ENCODE data around the gene EPX.
"Not testable (repeated sequence)": the region's sequence is repeated elsewhere in the genome, so short reads cannot be mapped to it uniquely, and the experiment has no call there.

The EPX gene, protein sequence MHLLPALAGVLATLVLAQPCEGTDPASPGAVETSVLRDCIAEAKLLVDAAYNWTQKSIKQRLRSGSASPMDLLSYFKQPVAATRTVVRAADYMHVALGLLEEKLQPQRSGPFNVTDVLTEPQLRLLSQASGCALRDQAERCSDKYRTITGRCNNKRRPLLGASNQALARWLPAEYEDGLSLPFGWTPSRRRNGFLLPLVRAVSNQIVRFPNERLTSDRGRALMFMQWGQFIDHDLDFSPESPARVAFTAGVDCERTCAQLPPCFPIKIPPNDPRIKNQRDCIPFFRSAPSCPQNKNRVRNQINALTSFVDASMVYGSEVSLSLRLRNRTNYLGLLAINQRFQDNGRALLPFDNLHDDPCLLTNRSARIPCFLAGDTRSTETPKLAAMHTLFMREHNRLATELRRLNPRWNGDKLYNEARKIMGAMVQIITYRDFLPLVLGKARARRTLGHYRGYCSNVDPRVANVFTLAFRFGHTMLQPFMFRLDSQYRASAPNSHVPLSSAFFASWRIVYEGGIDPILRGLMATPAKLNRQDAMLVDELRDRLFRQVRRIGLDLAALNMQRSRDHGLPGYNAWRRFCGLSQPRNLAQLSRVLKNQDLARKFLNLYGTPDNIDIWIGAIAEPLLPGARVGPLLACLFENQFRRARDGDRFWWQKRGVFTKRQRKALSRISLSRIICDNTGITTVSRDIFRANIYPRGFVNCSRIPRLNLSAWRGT

DNA sequence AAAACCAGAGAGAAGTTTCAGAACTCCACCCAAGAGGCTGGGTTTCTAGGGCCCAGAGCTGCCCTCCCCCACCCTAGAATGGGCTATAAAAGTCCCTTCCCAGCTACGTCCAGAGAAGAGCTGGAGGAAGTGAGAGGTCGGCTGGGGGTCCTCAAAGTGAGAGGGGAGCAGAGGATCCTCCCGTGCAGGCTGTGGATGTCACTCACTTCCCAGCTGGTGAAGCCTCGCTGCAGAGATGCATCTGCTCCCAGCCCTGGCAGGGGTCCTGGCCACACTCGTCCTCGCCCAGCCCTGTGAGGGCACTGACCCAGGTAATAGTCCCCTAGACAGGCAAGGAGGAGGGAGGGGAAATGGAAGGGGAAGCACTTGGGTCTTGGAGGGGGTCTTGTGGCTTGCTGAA lies at the start of gene EPX:
Gene EPX (plus strand): TSS at position 115 of the 400 bp plus-strand sequence. CDS start 121 bp downstream, at position 236.
- DNase-seq (ENCODE audit: low read depth): no peak

DNA sequence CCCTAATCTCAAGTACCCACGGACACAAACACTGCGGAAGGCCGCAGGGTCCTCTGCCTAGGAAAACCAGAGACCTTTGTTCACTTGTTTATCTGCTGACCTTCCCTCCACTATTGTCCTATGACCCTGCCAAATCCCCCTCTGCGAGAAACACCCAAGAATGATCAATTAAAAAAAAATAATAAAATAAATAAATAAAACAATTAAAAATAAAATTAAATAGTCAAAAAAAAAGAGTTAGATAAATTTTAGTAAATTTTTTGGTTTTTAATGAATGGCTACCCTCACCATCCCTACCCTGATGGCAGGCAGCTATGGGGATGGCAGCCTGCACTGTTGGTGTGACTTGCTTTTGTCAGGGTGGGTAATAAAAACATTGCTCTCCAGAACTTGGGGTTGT lies 49.2 kb upstream of the EPX start:
- DNase-seq (ENCODE audit: low read depth): not testable (repeated sequence)

DNA sequence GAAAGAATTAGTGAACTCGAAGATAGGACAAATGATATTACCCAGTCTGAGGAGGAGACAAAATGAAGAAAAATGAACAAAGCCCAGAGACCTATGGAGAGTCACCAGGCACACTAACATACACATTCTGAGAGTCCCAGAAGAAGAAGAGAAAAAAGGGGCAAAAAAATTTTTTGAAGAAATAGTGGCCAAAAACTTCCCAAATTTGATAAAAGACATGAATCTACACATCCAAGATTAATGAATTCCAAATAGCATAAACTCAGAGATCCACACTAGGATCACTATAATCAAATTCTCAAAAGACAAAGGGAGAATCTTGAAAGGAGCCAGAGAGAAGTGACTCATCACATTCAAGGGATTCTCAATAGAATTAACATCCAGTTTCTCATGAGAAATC lies 47.7 kb upstream of the EPX start:
- DNase-seq (ENCODE audit: low read depth): no peak

DNA sequence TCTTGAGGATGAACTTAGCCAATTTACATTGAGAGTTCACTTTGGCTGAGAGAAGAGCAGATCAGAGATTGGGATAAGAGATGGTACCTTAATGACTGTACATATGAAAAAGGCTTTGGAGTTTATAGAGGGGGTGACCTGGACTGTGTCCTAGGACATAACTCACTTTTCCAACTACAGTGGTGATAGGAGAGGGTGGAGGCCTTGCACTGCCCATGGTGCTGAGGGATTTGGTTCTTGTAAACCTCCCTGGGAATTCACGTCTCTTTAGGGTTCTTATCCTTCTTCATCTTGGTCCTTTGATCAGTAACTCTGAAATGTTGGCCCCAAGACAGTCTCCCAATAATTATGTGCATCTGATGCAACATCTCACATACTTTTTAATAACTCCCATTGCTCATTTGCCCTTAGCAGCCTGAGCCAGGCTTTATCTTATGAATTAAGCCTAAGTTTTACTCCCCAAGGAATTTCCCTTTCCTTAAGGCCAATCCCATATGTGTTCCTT lies 44.5 kb upstream of the EPX start, which contains the start of gene OR4D1:
Gene OR4D1 (plus strand): TSS at position 455 of the 505 bp plus-strand sequence. CDS start 6,770 bp downstream, outside the sequence.
- no peak for DNase-seq (ENCODE audit: low read depth)

DNA sequence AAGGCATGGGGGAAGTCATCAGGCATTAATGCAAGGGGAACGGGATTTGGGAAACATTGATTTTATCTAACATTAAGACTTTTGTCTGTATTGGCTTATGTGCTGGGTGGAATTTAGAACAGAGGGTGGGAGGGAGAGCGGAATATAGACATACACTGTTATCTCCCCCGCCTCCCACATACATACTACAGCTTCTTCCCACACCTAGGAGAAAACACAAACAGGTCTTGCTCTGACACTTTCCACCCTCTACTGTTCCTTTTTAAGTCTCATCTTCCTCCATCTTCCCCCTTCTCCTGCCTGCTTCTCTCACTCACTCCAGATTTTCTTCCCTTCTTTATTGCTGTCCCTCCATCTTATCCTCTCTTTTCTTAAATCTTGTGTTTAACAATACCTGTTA lies 43.9 kb upstream of the EPX start:
- no peak for DNase-seq (ENCODE audit: low read depth)

DNA sequence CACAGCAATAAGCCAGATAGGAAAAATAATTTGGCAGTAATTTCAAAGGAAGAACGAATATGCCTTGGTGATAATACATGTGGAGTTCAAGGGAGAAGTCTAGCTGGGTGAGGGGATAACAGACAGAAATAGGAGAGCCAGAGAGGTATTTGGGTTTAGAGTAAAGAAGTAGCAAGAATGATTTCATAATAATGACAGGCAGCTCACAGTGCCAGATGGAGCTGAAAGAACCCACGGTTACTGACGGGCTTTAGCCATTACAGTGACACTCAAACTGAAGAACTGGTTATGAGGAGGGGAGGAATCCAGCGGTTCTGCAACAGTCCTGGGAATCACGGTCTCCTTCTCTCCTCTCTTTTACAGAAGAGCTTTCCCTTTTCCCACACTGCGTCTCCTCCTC lies 42.1 kb upstream of the EPX start:
- no peak for DNase-seq (ENCODE audit: low read depth)

DNA sequence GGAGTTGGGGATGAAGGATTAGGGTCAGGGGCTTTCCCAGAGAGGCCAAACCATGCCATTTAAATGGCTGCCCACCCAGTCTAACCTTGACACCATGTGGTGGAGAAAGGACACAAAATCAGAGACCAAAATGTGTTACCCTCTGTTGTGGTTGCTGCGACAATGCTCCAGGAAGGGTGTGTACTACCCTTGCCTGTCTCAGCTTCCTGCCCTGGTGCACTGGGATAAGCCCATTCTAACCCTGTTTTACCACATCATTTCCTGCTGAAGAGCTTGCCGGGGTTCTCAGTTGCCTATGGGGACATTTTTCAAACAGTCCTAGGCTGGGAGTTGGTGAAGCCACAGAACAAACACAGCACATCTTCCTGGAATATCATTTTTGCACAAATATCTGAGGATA lies 39.5 kb upstream of the EPX start:
- peak; percentile 27 for DNase-seq (ENCODE audit: low read depth)

DNA sequence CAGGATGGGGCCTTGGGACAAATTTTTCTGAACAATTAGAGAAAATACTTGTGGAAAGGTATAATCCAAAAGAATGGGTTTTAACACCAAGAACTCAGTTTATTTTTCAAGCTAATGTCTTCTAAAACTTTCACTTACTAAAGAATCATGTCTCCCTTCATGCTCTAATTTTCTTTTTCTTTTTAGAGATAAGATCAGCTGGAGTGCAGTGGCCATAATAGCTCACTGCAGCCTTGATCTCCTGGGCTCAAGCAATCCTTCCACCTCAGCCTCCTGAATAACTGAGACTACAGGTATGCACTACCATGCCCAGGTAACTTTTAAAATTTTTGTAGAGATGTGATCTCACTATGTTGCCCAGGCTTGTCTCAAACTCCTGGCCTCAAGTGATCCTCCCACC lies 38.9 kb upstream of the EPX start:
- no peak for DNase-seq (ENCODE audit: low read depth)

DNA sequence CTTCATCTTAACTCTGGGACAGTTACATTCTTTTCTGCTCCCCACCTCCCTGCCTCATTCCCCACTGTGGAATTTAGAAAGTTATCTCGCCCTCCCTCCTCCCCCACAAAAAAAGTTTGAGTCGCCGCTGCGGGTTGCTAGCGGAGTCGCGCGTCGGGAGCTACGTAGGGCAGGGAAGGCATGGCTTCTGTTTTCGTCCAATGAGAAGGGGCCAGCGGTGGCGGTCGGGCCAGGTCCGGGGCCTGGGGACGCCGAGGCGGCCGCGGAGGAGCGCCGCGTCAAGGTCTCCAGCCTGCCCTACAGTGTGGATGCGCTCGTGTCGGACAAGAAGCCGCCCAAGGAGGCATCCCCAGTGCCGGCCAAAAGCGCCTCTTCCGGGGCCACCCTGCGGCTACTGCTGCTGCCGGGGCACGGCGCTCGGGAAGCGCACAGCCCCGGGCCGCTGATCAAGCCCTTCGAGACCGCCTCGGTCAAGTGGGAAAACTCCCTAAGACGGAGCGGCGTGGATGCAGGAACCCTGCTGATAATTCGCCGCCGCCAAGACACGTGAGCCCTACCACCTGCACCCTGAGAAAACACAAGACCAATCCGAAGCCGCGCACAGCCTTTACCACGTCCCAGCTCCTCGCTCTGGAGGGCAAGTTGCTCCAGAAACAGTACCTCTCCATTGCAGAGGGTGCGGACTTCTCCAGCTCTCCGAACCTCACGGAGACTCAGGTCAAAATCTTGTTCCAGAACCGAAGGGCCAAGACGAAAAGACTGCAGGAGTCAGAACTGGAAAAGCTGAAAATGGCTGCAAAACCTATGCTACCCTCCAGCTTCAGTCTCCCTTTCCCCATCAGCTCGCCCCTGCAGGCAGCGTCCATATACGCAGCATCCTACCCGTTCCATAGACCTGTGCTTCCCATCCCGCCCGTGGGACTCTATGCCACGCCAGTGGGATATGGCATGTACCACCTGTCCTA lies 35.4 kb upstream of the EPX start:
- DNase-seq (ENCODE audit: low read depth): peak; percentile 28

DNA sequence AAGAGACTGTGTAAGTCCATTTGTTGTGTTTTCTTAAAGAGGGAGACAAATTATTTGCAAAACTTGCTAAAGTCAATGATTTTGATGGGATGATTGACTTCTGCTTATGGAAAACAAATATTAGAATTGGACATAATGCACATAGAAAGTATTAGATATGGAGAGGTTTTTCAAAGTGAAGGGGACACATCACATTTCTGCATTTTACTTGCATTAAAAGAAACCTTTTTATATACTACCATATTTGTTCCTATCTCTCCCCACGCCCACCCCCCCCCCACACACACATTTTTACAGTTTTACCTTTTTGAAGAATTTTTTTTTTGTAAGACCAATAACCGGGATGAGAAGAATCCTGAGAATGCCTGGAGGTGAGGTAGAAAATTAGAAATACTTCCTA lies 34.3 kb upstream of the EPX start:
- DNase-seq (ENCODE audit: low read depth): no peak

DNA sequence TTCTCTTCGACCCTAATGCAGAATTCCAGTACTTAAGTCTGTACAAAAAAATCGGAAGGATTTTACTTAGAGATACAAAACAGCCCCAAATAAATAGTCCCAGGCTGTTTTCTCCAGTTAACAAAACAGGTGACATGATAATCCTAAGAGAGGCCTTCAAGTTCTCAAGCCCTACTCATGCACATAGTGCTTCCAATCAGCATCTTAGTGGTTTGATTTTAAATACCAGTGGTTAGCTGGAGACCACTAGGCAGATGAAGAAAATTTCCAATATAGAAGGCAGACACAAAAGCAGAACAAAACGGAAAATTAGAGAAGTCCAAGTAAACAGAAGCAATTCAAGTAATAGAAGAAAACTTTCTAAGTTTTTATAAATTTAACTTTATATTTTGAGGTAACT lies 31.0 kb upstream of the EPX start:
- no peak for DNase-seq (ENCODE audit: low read depth)

DNA sequence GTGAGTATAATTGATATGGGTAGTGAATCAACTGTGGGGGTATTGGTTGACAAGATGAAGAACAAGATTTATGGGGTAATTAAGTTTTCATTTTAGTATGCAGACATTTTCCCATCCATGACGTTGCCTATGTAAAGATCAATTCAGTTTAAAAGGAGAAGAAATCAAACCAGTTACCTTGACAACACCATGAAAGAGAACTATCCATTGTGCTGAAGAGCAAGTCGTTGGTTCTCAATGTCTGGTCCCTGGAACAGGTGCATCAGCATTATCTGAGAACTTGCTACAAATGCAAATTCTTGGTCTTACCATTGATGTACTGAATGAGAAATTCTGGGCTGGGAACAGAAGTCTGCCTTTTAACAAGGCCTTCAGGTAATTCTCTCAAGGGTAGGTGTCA lies 26.5 kb upstream of the EPX start:
- DNase-seq (ENCODE audit: low read depth): no peak

DNA sequence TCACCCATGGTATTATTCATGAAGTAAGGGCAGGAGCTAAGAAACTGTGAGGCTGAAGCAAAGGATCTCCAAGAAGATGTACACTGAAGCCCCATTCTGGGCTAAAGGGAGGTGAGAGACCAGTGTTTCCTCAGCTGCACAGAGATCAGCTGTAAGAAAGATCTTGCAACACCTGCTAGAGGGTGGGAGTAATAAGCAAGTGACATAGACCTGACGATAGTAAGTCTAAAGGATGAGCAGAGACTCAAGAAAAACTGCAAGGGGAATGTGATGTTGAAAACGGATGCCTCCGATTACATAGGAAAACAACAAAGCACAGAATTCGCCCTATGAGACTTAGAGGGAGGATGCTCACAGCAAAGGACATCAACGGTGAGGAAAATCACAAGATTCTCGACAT lies 25.8 kb upstream of the EPX start, which contains the start of gene OR4D2:
Gene OR4D2 (plus strand): TSS at position 301 of the 400 bp plus-strand sequence. CDS start 2,674 bp downstream, outside the sequence.
- DNase-seq (ENCODE audit: low read depth): no peak

DNA sequence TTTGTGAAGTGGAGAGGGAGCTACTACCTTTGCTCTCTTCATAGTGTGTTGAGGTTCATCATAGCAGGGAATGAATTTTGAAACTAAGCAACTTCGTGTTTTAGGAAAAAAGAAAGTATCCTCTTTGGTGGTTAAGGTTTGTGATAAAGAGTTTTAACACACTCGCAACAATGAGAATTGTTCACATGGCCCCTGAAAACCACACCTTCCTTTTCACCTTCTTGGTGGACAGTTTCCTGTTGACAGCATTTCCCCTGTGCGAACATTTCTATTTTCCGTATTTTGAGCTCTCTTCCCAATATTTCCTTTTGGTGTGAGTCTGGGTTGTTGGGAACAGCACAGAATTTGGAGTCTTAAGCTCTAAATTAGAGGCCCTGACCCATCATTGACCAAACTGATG lies 21.9 kb upstream of the EPX start:
- DNase-seq (ENCODE audit: low read depth): no peak

DNA sequence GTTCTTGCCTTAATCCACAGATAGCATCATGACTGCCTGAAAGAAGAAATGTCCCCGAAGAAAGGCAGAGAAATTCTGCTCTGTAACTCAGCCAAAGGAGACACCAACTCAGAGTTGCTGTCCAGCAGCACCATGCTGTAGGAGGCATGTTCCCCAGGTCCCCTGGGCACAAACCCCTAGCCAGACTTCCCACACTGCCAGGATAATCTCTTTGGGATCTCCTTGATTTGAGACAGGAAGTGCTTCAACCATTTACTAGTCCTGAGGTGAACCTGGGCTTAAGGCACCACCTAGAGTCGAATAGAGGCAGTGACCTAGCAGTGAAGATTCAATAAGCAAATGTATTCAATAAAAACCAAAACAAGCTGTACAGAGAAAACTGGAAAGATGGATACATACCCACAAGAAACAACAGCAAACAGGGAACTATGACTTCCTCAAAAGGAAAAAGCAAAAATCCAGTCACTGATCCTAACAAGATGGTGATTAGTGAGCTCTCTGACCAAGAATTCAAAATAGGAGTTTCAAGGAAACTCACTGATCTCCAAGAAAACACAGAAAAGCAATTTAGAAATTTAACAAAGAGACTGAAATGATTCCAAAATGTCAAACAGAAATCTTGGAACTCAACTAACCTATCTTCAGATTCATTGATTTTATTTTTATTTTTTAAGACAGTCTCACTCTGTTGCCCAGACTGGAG lies 20.0 kb upstream of the EPX start:
- DNase-seq (ENCODE audit: low read depth): no peak

DNA sequence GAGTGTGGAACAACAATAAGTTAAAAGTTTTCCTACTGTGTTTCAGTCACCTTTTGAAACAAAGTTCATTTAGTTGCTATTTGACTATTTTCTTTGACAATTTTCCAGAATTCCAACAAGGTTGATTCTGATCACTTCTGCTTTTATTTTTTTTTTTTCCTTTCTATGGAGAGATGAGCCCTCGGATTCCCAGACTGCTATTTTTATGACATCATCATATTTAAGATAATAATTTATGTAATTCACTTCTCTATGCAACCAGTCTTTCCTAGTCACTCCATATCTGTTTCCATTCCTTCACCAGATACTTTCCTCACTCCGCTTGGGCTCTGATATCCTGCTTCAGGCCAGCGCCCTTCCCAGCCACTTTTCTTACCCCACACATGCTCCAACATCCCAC lies 17.7 kb upstream of the EPX start:
- DNase-seq (ENCODE audit: low read depth): no peak

DNA sequence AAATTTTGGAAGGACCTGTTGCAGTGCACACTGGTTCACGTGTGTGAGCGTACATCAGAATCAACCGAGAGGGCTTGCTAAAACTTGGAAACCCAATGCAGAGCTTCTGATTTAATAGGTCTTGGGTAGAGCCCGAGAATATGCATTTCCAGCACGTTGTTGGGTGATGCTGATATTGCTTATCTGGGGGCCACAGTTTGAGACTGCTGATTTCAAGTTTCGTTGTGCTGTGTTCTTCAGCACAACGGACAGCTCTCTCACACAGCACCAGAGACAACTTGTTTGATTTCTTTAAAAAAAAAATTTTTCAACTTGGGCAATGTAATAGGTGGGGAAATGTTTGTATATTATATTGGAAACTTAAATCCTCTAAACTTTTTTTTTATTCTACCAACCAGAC lies 16.3 kb upstream of the EPX start:
- no peak for DNase-seq (ENCODE audit: low read depth)

DNA sequence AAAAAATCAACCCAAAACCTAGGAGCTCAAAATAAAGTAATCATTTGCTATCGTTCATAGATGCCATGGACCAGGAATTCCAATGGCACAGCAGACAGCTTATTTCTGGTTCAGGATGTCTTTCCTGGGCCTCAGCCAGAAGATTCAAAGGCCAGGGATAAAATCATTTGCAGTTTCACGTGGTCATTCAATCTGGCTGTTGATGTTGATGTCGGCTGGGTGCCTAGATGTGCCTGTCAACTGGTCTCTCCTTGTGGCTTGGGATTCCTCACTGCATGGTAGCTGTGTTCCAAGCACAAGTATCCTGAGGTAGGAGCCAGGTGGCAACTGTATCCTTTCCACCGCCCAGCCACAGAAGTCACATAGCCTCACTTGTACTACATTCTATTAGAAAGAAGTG lies 10.7 kb upstream of the EPX start:
- no peak for DNase-seq (ENCODE audit: low read depth)

DNA sequence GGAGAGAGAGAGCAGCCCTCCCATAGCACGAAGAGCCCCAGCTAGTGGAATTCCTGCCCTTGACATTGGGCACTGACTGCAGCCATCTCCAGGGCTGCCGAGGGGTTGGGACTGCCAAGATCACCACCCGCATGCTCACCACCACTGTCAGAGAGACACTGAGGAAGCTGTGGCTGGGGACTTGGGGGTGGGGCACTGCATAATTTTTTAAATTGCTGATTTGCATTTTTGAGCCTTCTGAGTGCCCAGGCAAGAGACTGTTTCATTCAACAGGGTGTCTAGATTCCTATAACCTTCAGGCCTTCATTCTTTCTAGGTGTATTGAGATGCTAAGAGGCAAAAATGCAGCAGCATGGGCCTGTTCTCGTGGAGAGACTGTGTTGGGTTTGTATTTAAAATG lies 9.0 kb upstream of the EPX start:
- no peak for DNase-seq (ENCODE audit: low read depth)

DNA sequence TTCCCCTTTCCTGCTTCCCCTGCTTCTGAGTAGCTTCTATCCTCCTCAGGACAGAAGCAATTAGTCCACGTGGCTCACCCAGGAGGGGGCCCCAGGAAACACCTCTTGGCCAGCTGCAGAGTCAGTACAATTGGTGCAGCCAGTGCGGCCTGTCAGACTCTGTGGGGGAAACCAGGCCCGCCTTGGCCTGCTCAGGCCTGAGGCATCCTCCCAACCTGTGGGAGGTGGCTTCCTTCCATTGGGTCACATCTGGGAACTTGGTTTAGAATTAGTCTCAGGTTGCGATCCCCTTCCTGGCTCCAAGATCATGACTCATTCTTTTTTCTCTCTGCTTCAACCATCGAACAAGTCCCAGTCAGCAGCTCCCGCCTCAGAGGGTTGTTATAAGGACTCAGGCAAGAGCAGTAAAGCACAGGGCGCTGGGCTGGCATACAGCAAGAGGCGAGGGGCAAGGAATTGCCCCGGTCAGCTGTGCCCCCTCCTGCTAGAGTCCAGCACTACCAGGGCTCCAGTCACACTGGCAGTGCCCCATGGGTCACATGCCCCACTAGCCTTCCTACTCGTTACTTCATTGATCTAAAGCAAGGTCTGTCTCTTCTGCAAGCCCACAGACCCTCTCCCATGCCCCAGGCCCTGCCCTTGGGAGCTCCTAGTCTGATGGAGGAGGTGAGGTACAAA lies 8.1 kb upstream of the EPX start:
- DNase-seq (ENCODE audit: low read depth): no peak
